Measurements from ENCODE around the gene NAA15.

- TF ChIP-seq, protein P1, sequence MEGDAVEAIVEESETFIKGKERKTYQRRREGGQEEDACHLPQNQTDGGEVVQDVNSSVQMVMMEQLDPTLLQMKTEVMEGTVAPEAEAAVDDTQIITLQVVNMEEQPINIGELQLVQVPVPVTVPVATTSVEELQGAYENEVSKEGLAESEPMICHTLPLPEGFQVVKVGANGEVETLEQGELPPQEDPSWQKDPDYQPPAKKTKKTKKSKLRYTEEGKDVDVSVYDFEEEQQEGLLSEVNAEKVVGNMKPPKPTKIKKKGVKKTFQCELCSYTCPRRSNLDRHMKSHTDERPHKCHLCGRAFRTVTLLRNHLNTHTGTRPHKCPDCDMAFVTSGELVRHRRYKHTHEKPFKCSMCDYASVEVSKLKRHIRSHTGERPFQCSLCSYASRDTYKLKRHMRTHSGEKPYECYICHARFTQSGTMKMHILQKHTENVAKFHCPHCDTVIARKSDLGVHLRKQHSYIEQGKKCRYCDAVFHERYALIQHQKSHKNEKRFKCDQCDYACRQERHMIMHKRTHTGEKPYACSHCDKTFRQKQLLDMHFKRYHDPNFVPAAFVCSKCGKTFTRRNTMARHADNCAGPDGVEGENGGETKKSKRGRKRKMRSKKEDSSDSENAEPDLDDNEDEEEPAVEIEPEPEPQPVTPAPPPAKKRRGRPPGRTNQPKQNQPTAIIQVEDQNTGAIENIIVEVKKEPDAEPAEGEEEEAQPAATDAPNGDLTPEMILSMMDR (tag by site-specific recombination; IDR thresholded peaks at IDR 0.05) = no peak
- TF ChIP-seq ZNF175 (tag by site-specific recombination; IDR thresholded peaks at IDR 0.05) (no peak), ZNF560 (tag by site-specific recombination; IDR thresholded peaks at IDR 0.05; ENCODE audit: borderline replicate concordance) (no peak), REPIN1 (tag by site-specific recombination; IDR thresholded peaks at IDR 0.05; ENCODE audit: low read depth) (no peak), ZNF146 (tag by site-specific recombination; IDR thresholded peaks at IDR 0.05) (no peak), ZNF350 (tag by site-specific recombination; IDR thresholded peaks at IDR 0.05) (no peak)
These were observed 18.6 kb upstream of the NAA15 start for GRCh38 chr4:139282721-139283075.
